GM21619 (cell line): ENCODE data around the gene C12orf60.
"Not testable (repeated sequence)": the region's sequence is repeated elsewhere in the genome, so short reads cannot be mapped to it uniquely, and the experiment has no call there.

ENCODE experiments used
- ATAC-seq: cut with Tn5 transposase; IDR thresholded peaks from one replicate; pipeline ENCODE4 v1.9.1; 2021; ENCODE audit not compliant: unreplicated experiment

Gene C12orf60

GRCh38 chr12:14803011-14803829, at the start of gene C12orf60, which contains the start of gene WBP11:
Gene C12orf60 (plus strand): TSS chr12:14803670. CDS start chr12:14822936, 19,266 bp downstream.
Gene WBP11 (minus strand): TSS chr12:14803478. CDS start chr12:14801383, 2,095 bp downstream.
- ATAC-seq: peak; percentile 100

- no peak for ATAC-seq
Observed at GRCh38 chr12:14756334-14757143, 46.9 kb upstream of the C12orf60 start.

DNA sequence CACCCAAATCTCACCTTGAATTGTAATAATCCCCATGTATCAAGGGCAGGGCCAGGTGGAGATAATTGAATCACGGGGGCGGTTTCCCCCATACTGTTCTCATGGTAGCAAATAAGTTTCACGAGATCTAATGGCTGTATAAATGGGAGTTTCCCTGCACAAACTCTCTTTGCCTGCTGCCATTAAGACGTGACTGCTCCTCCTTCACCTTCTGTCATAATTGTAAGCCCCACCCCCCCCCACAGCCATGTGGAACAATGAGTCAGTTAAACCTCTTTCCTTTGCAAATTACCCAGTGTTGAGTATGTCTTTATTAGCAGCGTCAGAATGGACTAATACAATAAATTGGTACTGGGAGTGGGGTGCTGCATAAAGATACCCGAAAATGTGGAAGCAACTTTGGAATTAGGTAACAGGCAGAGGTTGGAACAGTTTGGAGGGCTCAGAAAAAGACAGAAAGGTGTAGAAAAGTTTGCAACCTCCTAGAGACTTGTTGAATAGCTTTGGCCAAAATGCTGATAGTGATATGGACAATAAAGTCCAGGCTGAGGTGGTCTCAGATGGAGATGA, 43.7 kb upstream of the C12orf60 start:
- not testable (repeated sequence) for ATAC-seq

- ATAC-seq: no peak
Observed at GRCh38 chr12:14765398-14765797, 38.1 kb upstream of the C12orf60 start.

GRCh38 chr12:14766020-14766419, 37.5 kb upstream of the C12orf60 start:
- ATAC-seq: not testable (repeated sequence)

- ATAC-seq: no peak
Observed at GRCh38 chr12:14766649-14767215, 36.7 kb upstream of the C12orf60 start.

DNA sequence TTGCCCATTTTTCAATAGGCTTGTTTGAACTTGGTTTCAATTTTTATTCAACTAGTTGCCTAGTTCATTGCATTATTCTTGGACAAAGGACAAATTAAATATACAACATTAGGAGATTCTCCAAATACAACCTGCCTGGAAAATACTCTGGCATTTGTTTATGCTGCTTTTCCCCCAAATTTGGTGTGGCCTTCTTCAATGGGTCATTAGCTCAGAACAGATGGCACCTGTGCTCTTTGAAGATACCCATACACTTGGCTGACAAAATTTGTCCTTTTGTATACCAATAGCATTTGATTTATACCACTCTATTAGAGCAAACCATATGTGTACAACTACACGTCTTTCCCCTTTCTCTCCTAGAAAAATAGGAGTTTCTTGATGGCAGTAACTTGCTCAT, 35.9 kb upstream of the C12orf60 start:
- ATAC-seq: no peak

- ATAC-seq: no peak
Observed at GRCh38 chr12:14768823-14769405, 34.6 kb upstream of the C12orf60 start.

DNA sequence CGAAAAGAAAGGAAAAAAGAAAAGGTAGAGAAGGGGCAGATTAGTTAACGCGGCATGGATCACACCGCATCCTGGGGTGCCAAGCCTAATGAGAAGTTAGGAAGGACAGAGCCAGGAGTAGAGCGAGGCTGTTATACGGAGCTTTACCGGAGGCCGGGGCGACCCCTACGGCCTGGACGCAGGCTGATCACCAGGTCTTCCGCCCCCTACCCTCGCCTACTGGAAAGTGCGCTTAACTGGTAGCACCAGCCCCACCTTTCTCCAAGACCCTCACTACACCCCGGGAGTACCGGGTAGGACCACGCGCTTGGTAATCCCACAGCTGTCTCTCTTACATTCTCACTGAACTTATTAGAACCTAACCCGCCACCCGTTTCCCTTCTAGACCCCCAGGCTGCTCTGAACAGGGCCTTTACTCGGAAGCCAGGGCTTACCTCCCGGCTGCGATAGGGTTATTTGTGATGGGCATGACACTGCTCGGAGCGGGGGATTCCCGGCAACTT, 34.0 kb upstream of the C12orf60 start:
- ATAC-seq: no peak

DNA sequence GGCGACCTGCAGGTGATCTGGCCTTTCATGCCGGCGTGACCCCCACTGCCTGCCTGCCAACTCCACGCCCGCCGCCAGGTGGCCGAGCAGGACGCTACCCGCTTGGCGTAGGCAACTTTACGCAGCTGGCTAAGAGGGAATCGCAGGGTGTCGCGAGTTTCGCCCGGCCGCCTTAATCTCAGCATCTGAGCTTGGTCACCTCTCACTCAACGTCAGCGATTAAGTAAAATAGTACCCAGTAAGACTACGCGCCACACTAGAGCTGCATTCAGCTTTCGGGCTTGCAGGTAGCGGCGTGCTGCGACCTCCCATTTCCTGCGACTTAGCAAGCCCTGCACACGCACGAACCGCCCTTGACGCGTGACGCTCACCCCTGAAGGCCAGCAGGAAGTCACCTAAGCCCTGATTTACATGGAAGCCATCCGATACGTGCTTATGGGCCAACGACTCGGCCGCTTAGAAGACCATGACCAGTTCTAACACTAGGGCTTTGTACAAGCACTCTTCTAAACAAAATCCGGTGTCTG, 33.4 kb upstream of the C12orf60 start:
- peak; percentile 33 for ATAC-seq

DNA sequence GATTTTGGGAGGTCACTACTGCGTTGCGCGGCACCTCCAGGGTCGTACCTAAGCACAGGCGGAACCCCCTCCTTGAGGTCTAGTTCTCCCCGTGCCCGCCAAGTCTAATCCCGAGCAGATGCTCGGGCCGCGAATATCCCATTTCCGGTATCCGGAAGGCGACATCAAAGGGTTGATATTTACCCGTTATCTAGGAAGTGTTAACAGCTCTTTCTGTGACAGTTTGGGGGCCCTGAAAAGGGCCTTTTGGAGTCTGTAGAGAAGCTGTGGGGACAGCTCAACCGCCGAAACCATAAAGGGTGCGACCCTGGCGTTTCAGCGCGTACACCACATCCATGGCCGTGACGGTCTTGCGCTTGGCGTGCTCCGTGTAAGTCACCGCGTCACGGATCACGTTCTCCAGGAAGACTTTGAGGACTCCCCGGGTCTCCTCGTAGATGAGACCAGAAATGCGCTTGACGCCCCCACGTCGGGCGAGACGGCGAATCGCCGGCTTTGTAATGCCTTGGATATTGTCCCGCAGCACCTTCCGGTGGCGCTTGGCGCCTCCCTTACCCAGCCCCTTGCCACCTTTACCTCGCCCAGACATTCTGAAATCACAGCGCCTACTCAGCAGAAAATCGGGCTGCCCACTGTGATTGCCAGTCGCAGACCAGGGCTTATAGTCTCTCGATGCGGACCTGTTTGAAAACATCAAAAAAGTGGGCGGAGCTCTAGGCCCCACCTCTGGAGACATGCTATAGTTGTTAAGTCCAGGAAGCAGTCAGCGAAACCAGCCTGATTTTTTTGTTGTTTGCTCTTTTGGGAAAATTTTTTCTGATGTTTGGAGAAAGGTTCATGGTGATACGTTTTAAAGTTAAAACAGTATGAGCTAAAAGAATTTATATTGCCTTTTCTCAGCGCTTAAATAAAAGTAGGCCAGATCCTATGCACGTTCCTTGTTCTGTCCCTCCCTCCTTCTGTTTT, 32.7 kb upstream of the C12orf60 start:
- peak; percentile 25 for ATAC-seq

- no peak for ATAC-seq
Observed at GRCh38 chr12:14771651-14772137, 31.8 kb upstream of the C12orf60 start.

DNA sequence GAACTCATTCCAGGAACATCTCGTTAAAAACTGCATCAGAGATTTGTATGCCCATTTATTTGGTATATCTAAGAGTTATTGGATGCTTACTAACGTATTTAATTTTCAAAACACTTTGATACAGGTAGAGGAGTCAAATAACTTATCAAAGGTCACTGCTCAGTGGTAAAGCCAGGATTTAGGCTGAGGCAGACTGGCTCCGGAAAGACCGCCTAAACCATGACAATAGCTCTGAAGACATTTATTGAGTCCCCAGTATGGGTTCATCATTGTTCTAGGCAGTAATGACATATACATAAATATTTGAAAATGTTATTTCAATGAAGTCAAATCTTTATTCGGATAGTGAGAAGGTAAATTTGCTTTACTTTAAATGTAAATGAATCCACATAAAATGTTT, 30.5 kb upstream of the C12orf60 start:
- no peak for ATAC-seq

DNA sequence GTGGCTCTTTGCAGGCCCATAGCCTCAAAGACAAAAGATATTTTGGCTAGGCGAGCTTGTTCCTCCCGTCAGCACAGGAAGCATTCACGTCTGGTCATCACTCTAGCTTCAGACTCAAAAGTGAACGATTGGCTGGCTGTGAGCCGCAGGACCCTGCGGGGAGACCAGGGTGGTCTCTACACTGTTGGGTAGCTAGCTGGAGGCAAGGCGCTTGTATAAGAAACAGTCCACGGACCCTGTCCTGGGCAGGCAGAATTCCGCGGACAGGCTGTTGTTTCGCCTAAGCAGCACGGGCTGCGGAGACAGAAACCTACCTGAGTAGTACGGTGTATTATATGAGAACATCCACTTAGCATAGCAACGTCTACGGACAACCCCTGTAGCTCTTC, 29.8 kb upstream of the C12orf60 start:
- ATAC-seq: peak; percentile 10

DNA sequence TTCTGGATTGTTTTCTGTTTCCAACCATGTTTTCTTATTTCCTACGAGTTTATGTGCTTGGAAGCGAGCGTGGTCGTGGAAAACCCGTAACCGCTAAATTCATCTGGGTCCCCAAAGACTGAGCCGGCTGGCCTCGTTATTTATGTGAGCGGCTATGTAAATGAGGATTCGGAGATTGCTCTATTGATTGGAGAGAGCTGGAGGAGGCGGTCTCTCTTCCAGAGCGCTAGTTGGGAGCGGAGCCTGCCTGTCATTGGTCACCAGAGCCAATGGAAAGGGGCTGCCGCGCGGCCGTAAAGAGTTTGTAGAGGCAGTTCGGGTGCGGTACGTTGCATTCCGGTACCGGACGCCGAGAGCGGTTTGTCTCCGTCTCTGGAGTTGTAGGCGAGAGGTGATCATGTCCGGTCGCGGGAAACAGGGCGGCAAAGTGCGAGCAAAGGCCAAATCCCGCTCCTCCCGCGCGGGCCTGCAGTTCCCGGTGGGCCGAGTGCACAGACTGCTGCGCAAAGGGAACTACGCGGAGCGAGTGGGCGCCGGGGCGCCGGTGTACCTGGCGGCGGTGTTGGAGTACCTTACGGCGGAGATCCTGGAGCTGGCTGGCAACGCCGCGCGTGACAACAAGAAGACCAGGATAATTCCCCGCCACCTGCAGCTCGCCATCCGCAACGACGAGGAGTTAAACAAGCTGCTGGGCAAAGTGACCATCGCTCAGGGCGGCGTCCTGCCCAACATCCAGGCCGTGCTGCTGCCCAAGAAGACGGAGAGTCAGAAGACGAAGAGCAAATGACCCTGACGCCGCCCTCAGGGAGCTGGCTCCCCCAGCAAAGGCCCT, 29.2 kb upstream of the C12orf60 start:
- ATAC-seq: peak; percentile 50

DNA sequence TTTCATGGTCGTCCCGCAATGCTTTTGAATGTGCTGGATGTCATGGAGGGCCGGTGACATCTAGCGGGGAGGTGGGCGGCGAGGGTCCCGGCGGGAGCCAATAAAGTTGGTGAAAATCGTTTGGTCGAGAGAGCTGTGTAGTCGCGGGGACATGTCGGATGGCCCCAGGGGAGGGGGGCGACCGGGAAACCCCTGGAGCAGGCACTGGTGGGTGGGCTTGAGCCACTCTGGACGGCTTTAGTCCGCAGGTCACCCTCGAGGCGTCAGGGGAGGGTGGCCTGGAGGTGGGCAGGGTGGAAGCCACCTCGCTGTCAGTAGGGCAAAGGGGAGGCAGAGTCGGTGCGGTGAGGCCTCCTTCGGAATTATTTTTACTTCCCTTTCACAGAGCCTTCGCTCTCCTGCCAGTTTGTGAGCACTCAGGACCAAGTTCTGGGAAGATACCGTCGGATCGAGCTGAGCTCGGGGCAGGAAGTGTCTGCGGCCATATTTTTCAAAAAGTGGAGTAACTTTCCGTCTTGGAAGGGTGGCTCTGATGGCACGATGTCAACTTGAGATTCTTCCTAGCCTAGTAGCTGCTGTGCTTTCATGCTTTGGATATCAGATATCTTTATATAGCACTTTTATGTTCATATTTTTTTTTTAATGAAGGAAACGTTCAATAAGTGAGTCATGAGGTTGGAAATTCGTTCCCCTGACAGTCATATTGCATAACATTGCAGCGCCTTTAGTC, 28.4 kb upstream of the C12orf60 start:
- ATAC-seq: no peak

DNA sequence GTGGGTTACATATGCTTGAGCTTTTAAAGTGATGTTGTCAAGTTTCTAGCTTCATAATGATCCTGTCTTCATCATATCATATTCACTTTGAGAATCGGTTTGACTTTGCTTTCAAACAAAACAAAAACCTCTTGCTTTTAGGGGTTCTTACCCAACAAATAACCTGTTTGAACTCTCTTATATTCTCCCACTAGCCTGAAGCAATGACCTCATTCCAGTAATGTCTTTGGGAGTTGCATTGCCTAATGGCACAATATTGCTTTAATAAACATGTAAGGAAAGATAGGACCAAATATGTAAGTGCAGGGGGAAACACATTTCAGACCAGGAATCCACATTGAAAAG, 27.9 kb upstream of the C12orf60 start:
- ATAC-seq: no peak
